Measurements from ENCODE around the gene THADA.

GRCh38 chr2:43423941-43424261, 171.9 kb downstream of the THADA start:
- no peak for TF ChIP-seq CTCF (IDR thresholded peaks at IDR 0.05; ENCODE audit: insufficient read depth, low read length)
- TF ChIP-seq POLR2AphosphoS5 (IDR thresholded peaks at IDR 0.05; ENCODE audit: low read depth) = no peak
- TF ChIP-seq REST (IDR thresholded peaks at IDR 0.05; ENCODE audit: insufficient replicate concordance, low read depth) = no peak
- no peak for TF ChIP-seq SPI1 (IDR thresholded peaks at IDR 0.05; ENCODE audit: borderline replicate concordance, low read depth)
- TF ChIP-seq GABPA (IDR thresholded peaks at IDR 0.05; ENCODE audit: low read depth) = no peak

All from HL-60 (cell line).